Esophagus muscularis mucosa (tissue), 4 donors: ENCODE measurements around the gene POTEB2.
"Not testable (repeated sequence)": the region's sequence is repeated elsewhere in the genome, so short reads cannot be mapped to it uniquely, and the experiment has no call there.

Experiments used
- CTCF ChIP-seq, 3 experiments: fragments of 200-600 bp in 2 of 3; fragments of 450-650 bp in 1 of 3; sonication (generic) in 2 of 3; IDR thresholded peaks; one replicate each; pipeline ENCODE4 v1.5.1; 2017 to 2019; ENCODE audit warnings: antibody characterized with exemption in 3 of 3, mild to moderate bottlenecking in 2 of 3, moderate library complexity in 1 of 3
- EP300 ChIP-seq: sonication (generic); formaldehyde crosslinking; IDR thresholded peaks from one replicate; pipeline ENCODE4 v1.6.1; 2017; ENCODE audit warnings: antibody characterized with exemption
- POLR2A ChIP-seq: fragments of 450-650 bp; IDR thresholded peaks from one replicate; pipeline ENCODE4 v1.6.1; 2017; ENCODE audit warnings: antibody characterized with exemption, moderate library complexity, mild to moderate bottlenecking, low read depth
- POLR2AphosphoS5 ChIP-seq, 2 donors: sonication (generic); formaldehyde crosslinking; IDR thresholded peaks; one replicate each; pipeline ENCODE4 v1.6.1; 2017; ENCODE audit warnings: antibody characterized with exemption in 2 of 2

GRCh38 chr15:20878464-20878863 lies 12.3 kb upstream of the POTEB2 start:
- TF ChIP-seq POLR2A; CTCF (IDR thresholded peaks at IDR 0.05); POLR2AphosphoS5 (IDR thresholded peaks at IDR 0.05); EP300: not testable (repeated sequence)
